Renal cortex interstitium (tissue), 11 donors: Measurements from ENCODE around the gene COL4A1. TPM values are rescaled to one million over a fixed set of nuclear protein-coding genes. Genes with fewer than 3 reads are reported as not detected.

ENCODE experiments used
- DNase-seq, 11 donors: peaks; one replicate each; pipeline ENCODE4 v3.0.0-alpha.2; 2013; ENCODE audit warnings: low read depth in 9 of 11, low spot score in 4 of 11; ENCODE audit errors: extremely low read depth in 1 of 11
- polyA plus RNA-seq, 3 donors: library from polyadenylated mRNA; unstranded; fragments of 120-200 nt; gene quantifications; one replicate each; pipeline ENCODE4 v1.2.1, GENCODE V29; 2013; ENCODE audit not compliant: insufficient read length in 3 of 3

COL4A1 gene
- polyA plus RNA-seq, 3 donors = 537 to 578 (median 563) TPM

- DNase-seq = no peak
Observed at GRCh38 chr13:110138700-110139036, 168.3 kb downstream of the COL4A1 start.

- DNase-seq = peak in 3 of 11 donors; percentile 24 to 38 (median 35)
Observed at GRCh38 chr13:110138010-110138699, 168.8 kb downstream of the COL4A1 start.

GRCh38 chr13:110137680-110138009 lies 169.3 kb downstream of the COL4A1 start:
- DNase-seq = peak in 3 of 11 donors; percentile 22 to 39 (median 28)

GRCh38 chr13:110136660-110137585 lies 170.0 kb downstream of the COL4A1 start:
- DNase-seq = no peak

GRCh38 chr13:110135977-110136597 lies 170.9 kb downstream of the COL4A1 start:
- no peak for DNase-seq

- peak in 3 of 11 donors; percentile 27 to 47 (median 28) for DNase-seq
Observed at GRCh38 chr13:110134801-110135200, 172.2 kb downstream of the COL4A1 start.

- no peak for DNase-seq
Observed at GRCh38 chr13:110133425-110134235, 173.3 kb downstream of the COL4A1 start.

- DNase-seq = no peak
Observed at GRCh38 chr13:110132225-110132982, 174.6 kb downstream of the COL4A1 start.

GRCh38 chr13:110131424-110131823 lies 175.5 kb downstream of the COL4A1 start:
- no peak for DNase-seq

GRCh38 chr13:110130431-110130830 lies 176.5 kb downstream of the COL4A1 start:
- no peak for DNase-seq

GRCh38 chr13:110129539-110130186 lies 177.3 kb downstream of the COL4A1 start:
- DNase-seq = no peak

GRCh38 chr13:110129076-110129475 lies 177.9 kb downstream of the COL4A1 start:
- no peak for DNase-seq

GRCh38 chr13:110128546-110128945 lies 178.4 kb downstream of the COL4A1 start:
- DNase-seq = no peak

GRCh38 chr13:110127986-110128511 lies 178.9 kb downstream of the COL4A1 start:
- DNase-seq = no peak

GRCh38 chr13:110126391-110126961 lies 180.5 kb downstream of the COL4A1 start:
- peak in 1 of 11 donors; percentile 18 for DNase-seq

- no peak for DNase-seq
Observed at GRCh38 chr13:110125613-110126272, 181.2 kb downstream of the COL4A1 start.

- DNase-seq = no peak
Observed at GRCh38 chr13:110125157-110125556, 181.8 kb downstream of the COL4A1 start.
